ENCODE measurements around the gene KRT81.

The KRT81 gene

GRCh38 chr12:52327052-52327829, 35.9 kb upstream of the KRT81 start:
- DNase-seq (ENCODE audit: low read depth), result peak; percentile 92
- no peak overlapping the region for H3K4me3 ChIP-seq (ENCODE audit: low read depth, low read length)
- peak; percentile 99 for TF ChIP-seq CTCF (IDR thresholded peaks at IDR 0.05; ENCODE audit: low read depth, low read length)
- no peak for TF ChIP-seq MYC (IDR thresholded peaks at IDR 0.05; ENCODE audit: low read depth, low read length)

DNA sequence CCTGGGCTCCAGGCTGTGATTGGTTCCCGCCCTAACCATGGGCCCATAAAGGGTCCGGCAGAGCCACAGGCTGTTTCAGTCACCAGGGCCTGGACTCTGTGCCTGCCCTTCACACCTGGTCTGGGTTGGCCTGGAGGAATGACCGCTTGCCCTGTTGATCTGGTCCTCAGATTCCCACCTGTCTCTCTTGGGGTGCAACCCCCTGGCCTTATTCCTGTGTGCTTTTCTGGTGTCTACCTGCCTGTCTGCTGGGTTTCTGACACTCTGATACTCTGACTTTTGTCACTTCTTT, 32.8 kb upstream of the KRT81 start:
- H3K4me3 ChIP-seq (ENCODE audit: low read depth, low read length), result no peak overlapping the region
- TF ChIP-seq POLR2A (IDR thresholded peaks at IDR 0.05; ENCODE audit: extremely low read depth, insufficient read length), result no peak
- no peak for TF ChIP-seq MYC (IDR thresholded peaks at IDR 0.05; ENCODE audit: low read depth, low read length)
- TF ChIP-seq, protein P1, sequence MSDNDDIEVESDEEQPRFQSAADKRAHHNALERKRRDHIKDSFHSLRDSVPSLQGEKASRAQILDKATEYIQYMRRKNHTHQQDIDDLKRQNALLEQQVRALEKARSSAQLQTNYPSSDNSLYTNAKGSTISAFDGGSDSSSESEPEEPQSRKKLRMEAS (IDR thresholded peaks at IDR 0.05; ENCODE audit: low read depth, low read length), result no peak
- no peak for TF ChIP-seq CTCF (IDR thresholded peaks at IDR 0.05; ENCODE audit: low read depth, low read length)
- DNase-seq (ENCODE audit: low read depth), result no peak

- H3K4me3 ChIP-seq (ENCODE audit: low read depth, low read length), result no peak overlapping the region
- TF ChIP-seq MYC (IDR thresholded peaks at IDR 0.05; ENCODE audit: low read depth, low read length) (no peak), CTCF (IDR thresholded peaks at IDR 0.05; ENCODE audit: low read depth, low read length) (no peak), POLR2A (IDR thresholded peaks at IDR 0.05; ENCODE audit: extremely low read depth, insufficient read length) (no peak)
- TF ChIP-seq, protein P1 (IDR thresholded peaks at IDR 0.05; ENCODE audit: low read depth, low read length), result no peak
- no peak for DNase-seq (ENCODE audit: low read depth)
These were observed 32.2 kb upstream of the KRT81 start for GRCh38 chr12:52323416-52324152.

DNA sequence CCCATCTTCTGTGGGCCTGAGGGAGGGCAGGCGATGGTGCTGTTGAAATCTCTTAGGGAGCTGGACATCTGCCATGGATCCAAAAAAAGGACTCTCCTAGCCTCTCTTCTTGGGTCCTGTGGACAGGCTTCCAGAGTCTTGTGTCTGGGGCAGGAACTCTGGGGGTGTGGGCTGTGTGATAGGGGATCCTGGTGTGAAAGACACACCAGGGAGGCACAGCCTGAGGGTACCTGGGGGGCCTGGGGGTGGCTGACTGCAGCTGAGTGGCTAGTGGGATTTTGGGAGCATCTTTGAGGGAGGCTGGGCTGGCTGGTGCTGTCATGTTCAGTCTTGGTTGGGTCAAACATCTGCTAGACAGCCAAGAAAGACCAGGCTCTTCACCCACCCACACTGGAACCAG, 31.7 kb upstream of the KRT81 start:
- H3K4me3 ChIP-seq (ENCODE audit: low read depth, low read length), result no peak overlapping the region
- TF ChIP-seq CTCF (IDR thresholded peaks at IDR 0.05; ENCODE audit: low read depth, low read length) (no peak), MYC (IDR thresholded peaks at IDR 0.05; ENCODE audit: low read depth, low read length) (no peak), POLR2A (IDR thresholded peaks at IDR 0.05; ENCODE audit: extremely low read depth, insufficient read length) (no peak)
- TF ChIP-seq, protein P1 (IDR thresholded peaks at IDR 0.05; ENCODE audit: low read depth, low read length), result no peak
- no peak for DNase-seq (ENCODE audit: low read depth)

DNA sequence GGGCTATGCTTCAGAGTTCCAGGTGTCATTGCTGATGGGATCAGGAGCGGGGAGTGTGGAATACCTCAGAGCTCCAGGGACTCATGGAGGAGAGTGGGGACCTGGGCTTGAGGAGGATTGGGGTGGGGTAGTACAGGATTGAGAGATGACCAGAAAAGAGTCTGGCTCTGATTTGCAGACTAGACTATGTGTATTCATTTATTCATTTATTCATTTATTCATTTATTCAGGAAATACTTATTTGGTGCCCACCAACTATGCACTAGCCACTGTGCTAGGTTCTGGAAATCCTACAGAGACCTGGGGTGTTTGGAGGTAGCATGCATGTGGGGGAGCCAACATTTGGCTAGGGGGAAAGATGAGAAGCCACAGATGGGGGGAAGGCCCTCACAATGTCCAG, 30.7 kb upstream of the KRT81 start:
- no peak for DNase-seq (ENCODE audit: low read depth)
- TF ChIP-seq MYC (IDR thresholded peaks at IDR 0.05; ENCODE audit: low read depth, low read length), result no peak
- no peak for TF ChIP-seq POLR2A (IDR thresholded peaks at IDR 0.05; ENCODE audit: extremely low read depth, insufficient read length)
- no peak for TF ChIP-seq CTCF (IDR thresholded peaks at IDR 0.05; ENCODE audit: low read depth, low read length)
- TF ChIP-seq, protein P1 (IDR thresholded peaks at IDR 0.05; ENCODE audit: low read depth, low read length), result no peak
- no peak overlapping the region for H3K4me3 ChIP-seq (ENCODE audit: low read depth, low read length)

Measured in NB4 (cell line).